HG02885 (cell line): ENCODE results near the gene CAMKK2.
"Not testable (repeated sequence)": the region's sequence is repeated elsewhere in the genome, so short reads cannot be mapped to it uniquely, and the experiment has no call there.

ENCODE experiments used
- ATAC-seq: cut with Tn5 transposase; IDR thresholded peaks from one replicate; pipeline ENCODE4 v1.9.1; 2021; ENCODE audit warnings: mild to moderate bottlenecking; ENCODE audit not compliant: unreplicated experiment, poor library complexity

CAMKK2 gene

DNA sequence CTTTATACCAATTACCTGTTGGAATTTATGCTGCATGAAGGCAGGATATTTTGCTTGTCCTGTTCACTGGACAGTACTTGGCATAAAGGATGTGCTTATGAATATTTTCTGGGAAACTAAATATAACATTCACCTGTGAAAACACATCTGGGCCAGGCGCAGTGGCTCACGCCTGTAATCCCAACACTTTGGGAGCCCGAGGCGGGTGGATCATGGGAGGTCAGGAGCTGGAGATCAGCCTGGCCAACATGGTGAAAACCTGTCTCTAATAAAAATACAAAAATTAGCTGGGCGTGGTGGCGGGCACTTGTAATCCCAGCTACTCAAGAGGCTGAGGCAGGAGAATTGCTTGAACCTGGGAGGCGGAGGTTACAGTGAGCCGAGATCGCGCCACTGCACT lies 87.9 kb downstream of the CAMKK2 start:
- not testable (repeated sequence) for ATAC-seq

DNA sequence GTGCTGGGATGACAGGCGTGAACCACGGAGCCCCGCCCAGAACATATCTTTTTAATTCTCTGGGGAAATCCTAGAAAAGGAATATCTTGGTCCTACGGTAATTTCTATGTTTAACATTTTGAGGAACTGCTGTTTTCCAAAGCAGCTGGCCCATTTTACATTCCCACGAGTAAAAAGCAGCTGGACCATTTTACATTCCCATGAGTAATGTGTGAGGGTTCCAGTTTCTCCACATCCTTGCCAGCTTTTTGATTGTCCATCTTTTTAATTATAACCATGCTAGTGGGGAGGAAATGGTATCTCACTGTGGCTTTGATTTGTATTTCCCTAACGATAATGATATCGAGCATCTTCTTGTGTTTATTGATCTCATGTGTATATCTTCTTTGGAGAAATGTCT lies 91.0 kb downstream of the CAMKK2 start:
- no peak for ATAC-seq

DNA sequence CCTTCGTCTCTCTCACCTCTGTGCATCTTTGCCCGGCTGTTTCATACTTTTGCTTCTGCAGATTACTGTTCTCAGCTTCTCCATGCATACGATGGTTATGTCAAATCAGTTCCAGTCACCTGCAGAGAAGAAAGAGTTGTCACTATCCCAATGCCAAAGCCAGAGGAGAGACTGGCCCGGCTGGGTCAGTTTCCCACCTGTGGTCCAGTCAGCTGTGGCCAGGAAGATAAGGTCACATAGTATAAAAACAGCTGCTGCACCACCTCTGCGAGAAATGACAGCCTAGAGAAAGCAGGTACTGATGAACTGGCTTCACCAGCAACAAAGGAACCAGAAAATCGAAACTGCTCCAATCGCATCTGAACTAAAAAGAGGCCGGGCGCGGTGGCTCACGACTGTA lies 93.0 kb downstream of the CAMKK2 start:
- no peak for ATAC-seq

DNA sequence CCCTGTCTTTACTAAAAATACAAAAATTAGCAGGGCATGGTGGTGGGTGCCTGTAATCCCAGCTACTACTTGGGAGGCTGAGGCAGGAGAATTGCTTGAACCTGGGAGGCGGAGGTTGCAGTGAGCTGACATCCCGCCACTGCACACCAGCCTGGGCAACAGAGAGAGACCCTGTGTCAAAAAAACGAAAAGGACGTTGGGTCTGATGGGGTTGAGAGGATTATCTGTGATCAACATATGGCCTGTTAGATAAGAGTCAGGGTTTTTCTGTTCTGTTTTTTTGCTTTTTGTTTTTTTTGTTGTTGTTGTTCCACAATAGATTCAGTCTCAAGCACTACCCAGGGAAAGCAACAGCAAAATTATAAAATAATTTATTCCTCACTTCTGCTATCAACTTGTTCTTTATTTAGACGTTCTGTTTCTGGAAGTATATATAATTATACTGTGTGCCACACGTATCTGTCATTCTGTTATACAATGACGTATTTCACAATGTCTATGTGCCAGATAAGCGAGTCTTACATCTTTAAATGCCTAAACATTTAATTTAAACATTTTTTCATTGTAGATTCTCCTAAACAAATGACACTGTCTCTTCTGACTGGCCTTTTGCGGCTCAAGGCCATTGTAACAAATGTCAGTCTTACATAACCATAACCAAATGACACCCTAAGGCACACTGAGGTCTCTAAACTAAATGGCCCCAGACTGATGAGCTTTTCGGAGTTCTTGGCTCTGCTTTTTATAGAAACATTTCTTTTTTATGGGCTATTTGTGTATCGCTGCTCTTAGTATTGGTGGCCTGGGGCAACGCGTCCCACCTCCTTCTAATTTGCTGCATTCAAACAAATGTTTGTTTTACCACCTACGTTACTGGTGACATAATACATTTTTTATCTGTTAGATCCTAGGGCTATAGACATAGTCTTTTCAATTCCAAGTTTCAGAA lies 93.8 kb downstream of the CAMKK2 start:
- ATAC-seq: no peak

DNA sequence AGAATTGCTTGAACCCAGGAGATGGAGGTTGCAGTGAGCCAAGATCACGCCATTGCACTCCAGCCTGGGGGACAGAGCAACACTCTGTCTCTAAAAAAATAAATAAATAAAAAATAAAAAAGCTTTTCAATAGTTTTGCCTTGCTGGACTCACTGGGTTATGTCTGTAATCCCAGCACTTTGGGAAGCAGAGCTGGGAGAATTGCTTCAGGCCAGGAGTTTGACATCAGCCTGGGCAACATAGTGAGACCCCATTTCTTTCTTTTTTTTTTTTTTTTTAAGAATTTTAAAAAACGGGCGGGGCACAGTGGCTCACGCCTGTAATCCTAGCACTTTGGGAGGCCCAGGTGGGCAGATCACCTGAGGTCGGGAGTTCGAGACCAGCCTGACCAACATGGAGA lies 95.4 kb downstream of the CAMKK2 start:
- not testable (repeated sequence) for ATAC-seq

DNA sequence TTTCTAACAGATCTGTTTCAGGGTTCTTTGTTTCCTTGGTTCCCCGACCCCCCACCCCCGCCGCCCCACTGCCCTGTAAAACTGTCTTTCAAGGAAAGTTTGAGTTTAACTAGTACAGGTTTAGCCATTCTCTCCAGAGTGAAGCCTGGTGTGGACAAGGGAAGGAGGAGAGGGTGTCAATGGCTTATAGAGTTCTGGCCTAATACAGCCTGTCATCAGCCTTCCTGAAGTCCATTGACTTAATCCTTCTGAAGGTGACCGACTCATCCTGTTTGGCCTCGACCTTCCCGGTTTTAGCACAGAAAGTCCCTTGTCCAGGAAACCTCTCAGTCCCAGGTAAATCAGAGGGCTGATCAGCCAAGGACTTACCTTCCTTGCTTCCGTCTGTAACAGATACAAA lies 97.6 kb downstream of the CAMKK2 start:
- ATAC-seq: no peak

DNA sequence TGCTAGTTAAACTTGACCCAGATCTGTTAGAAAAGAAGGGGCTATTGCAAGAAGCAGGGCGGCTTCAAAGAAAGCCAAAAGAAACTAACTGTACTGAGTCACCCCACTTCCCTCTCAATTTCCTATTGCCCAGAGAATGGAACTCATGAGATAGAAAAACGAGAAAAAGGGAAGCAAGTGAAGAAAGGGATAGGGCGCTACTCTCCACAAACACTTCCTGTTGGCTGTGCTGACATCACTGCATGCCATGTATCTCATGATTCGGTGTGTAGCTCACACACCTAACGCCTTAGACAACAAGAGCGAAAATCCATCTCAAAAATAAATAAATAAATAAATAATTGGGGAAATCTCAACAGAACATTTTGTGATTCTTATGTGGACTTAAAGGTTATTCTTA lies 99.6 kb downstream of the CAMKK2 start:
- ATAC-seq: no peak

DNA sequence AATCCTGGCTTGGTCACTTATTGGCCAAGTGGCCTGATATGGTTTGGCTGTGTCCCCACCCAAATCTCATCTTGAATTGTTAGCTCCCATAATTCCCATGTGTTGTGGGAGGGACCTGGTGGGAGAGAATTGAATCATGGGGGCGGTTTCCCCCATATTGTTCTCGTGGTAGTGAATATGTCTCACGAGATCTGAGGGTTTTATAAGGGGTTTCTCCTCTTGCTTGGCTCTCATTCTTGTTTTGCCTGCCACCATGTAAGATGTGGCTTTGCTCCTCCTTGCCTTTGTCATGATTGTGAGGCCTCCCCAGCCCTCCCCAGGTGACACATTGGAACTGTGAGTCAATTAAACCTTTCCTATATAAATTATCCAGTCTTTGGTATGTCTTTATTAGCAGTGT lies 105.4 kb downstream of the CAMKK2 start:
- no peak for ATAC-seq

DNA sequence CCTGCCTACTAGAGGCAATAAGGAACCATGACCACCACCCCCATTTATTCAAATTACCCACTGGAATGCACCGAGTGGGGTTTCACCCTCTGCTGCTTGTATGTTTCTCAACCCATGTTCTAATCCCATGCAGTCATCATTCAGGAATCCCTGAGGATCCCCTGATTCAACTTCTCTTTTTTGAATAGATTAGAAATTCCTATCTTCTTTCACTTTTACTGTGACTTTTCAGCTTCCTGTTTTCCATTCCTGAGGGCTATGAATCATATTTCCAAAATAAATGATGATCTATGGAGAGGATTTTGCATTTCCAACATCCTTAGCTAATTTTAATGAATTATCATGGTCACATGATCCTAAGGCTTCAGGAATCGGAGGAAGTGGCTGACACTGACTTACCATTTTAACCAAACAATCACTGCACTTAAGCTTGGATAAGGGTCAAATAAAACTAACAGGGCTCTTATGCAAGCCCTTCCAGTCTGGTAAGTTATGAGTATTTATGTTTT lies 105.9 kb downstream of the CAMKK2 start:
- no peak for ATAC-seq

DNA sequence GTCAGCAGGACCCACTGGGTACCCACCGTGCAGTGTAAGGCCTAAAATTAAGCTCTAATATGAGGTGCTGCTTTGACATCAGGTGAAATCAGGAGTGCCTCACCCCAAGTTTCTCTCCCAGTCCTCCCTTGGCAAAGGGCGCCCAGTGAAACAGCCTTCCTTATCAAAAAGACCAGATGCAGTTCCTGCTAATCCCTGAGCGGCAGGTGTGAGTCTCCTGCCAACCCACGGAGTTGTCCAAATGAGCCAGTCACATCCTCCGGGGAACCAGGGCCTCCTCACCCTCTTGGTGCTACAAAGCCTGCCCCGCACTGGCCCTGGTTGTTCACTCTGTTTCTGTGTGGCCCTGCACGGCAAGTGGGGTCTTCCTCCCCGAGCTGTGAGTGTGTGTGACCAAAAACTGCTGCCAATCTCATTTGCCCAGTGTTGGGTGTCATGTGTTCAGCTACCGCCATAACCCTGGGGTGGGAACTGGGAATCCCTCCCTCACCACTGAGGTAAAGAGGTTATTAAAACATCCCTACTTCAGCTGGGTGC lies 106.8 kb downstream of the CAMKK2 start:
- no peak for ATAC-seq

DNA sequence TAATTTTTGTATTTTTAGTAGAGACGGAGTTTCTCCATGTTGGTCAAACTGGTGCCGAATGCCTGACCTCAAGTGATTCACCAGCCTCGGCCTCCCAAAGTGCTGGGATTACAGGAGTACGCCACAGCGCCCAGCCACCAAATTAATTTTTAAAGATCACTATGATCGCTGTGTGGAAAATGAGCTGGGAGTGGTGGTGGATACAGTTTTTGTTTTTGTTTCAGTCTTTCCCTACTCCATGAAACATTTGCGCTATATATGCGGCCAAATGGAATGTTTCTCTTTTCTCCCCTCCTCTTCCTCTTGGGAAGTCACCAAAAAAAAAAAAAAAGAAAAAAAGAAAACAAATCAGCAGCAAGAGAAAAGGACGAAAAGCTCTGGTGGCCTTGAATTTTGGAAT lies 107.4 kb downstream of the CAMKK2 start:
- ATAC-seq: no peak

DNA sequence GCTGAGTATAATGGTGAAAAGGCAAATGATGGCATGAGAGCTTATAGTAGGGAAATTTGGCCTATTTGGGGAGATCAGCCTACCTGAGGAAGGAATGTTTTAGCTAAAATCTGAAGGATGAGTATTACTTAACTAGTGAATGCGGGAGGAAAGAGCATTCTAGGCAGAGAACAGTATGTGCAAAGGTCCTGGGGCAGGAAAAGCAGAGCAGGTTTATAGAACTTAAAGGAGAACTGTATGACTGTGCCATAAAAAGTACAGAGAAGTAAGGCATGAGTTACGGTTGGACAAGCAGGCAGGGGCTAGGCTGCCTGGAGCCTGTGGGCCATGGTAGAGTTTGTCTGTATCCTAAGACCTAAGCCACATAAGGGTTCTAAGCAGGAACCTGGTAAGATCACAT lies 108.3 kb downstream of the CAMKK2 start:
- ATAC-seq: no peak
